Limb (tissue), 2 donors: ENCODE results near the gene APLF.
"Not testable (repeated sequence)": the region's sequence is repeated elsewhere in the genome, so short reads cannot be mapped to it uniquely, and the experiment has no call there.

Experiments
- DNase-seq, 2 donors: peaks; one replicate each; pipeline ENCODE4 v3.0.0-alpha.2; 2016; ENCODE audit errors: extremely low spot score in 2 of 2

APLF gene

GRCh38 chr2:68438455-68439303, 28.7 kb upstream of the APLF start:
- no peak for DNase-seq

- DNase-seq, result peak; percentile 82 to 89
Measured at GRCh38 chr2:68441179-68441993, 26.0 kb upstream of the APLF start.

GRCh38 chr2:68441994-68442322, 25.4 kb upstream of the APLF start:
- no peak for DNase-seq

GRCh38 chr2:68446425-68446824, 21.0 kb upstream of the APLF start:
- DNase-seq, result not testable (repeated sequence)

- no peak for DNase-seq
Measured at GRCh38 chr2:68447118-68447517, 20.3 kb upstream of the APLF start.

GRCh38 chr2:68448671-68449653, 18.4 kb upstream of the APLF start:
- DNase-seq, result no peak

- DNase-seq, result no peak
Measured at GRCh38 chr2:68452158-68452900, 15.1 kb upstream of the APLF start.

- DNase-seq, result no peak
Measured at GRCh38 chr2:68453761-68454360, 13.5 kb upstream of the APLF start.

- DNase-seq, result no peak
Measured at GRCh38 chr2:68454719-68455118, 12.7 kb upstream of the APLF start.

- DNase-seq, result no peak
Measured at GRCh38 chr2:68456198-68456597, 11.2 kb upstream of the APLF start.

- DNase-seq, result no peak
Measured at GRCh38 chr2:68458981-68459380, 8.4 kb upstream of the APLF start.

- peak in 1 of 2 donors; percentile 64 for DNase-seq
Measured at GRCh38 chr2:68463287-68463877, 4.0 kb upstream of the APLF start.

GRCh38 chr2:68464651-68465050, 2.7 kb upstream of the APLF start:
- no peak for DNase-seq

GRCh38 chr2:68465081-68465916, 2.1 kb upstream of the APLF start:
- DNase-seq, result no peak

GRCh38 chr2:68466361-68466777, 1.0 kb upstream of the APLF start:
- DNase-seq, result no peak

GRCh38 chr2:68466778-68467076, 658 bp upstream of the APLF start:
- DNase-seq, result no peak

GRCh38 chr2:68468801-68469200, 1.4 kb downstream of the APLF start:
- DNase-seq, result no peak

GRCh38 chr2:68469935-68470334, 2.5 kb downstream of the APLF start:
- no peak for DNase-seq

GRCh38 chr2:68471385-68471784, 4.0 kb downstream of the APLF start:
- no peak for DNase-seq
